Measurements from ENCODE around the gene NPC2.
"Not testable (repeated sequence)": the region's sequence is repeated elsewhere in the genome, so short reads cannot be mapped to it uniquely, and the experiment has no call there.

NPC2 gene

GRCh38 chr14:74492776-74493342 lies at the start of gene NPC2:
TSS of gene NPC2 (minus strand) at chr14:74493305. CDS start at chr14:74493274, 31 bp downstream.
- DNase-seq = no peak

GRCh38 chr14:74542056-74542685 lies 49.1 kb upstream of the NPC2 start:
- DNase-seq = no peak

- no peak for DNase-seq
These were observed 48.1 kb upstream of the NPC2 start for GRCh38 chr14:74541225-74541624.

- DNase-seq = no peak
These were observed 46.4 kb upstream of the NPC2 start for GRCh38 chr14:74539503-74539902.

- DNase-seq = no peak
These were observed 45.6 kb upstream of the NPC2 start for GRCh38 chr14:74538411-74539391.

GRCh38 chr14:74536336-74536735 lies 43.2 kb upstream of the NPC2 start:
- not testable (repeated sequence) for DNase-seq

GRCh38 chr14:74535756-74536325 lies 42.7 kb upstream of the NPC2 start:
- no peak for DNase-seq

- no peak for DNase-seq
These were observed 40.5 kb upstream of the NPC2 start for GRCh38 chr14:74533576-74533975.

GRCh38 chr14:74532246-74532645 lies 39.1 kb upstream of the NPC2 start:
- DNase-seq = no peak

- no peak for DNase-seq
These were observed 38.4 kb upstream of the NPC2 start for GRCh38 chr14:74531467-74531866.

GRCh38 chr14:74531006-74531405 lies 37.9 kb upstream of the NPC2 start:
- no peak for DNase-seq

GRCh38 chr14:74528886-74529285 lies 35.8 kb upstream of the NPC2 start:
- no peak for DNase-seq

- no peak for DNase-seq
These were observed 35.3 kb upstream of the NPC2 start for GRCh38 chr14:74528406-74528805.

- no peak for DNase-seq
These were observed 34.7 kb upstream of the NPC2 start for GRCh38 chr14:74527736-74528280.

- no peak for DNase-seq
These were observed 33.9 kb upstream of the NPC2 start for GRCh38 chr14:74526854-74527585.

GRCh38 chr14:74525361-74525851 lies 32.3 kb upstream of the NPC2 start:
- no peak for DNase-seq

GRCh38 chr14:74524812-74525135 lies 31.7 kb upstream of the NPC2 start:
- no peak for DNase-seq

GRCh38 chr14:74524076-74524811 lies 31.1 kb upstream of the NPC2 start:
- no peak for DNase-seq

GRCh38 chr14:74522740-74523139 lies 29.6 kb upstream of the NPC2 start:
- no peak for DNase-seq

GRCh38 chr14:74521756-74522155 lies 28.7 kb upstream of the NPC2 start:
- no peak for DNase-seq

GRCh38 chr14:74519316-74520074 lies 26.4 kb upstream of the NPC2 start:
- no peak for DNase-seq
